NCI-H2107 treated with DMSO at 0.1 percent for 48 hours (cell line): ENCODE results near the gene C1RL.

Experiments used
- DNase-seq: peaks from one replicate; lab custom pipeline; 2025; ENCODE audit not compliant: unreplicated experiment; lab: John Stamatoyannopoulos, UW

Gene C1RL

GRCh38 chr12:7137908-7138307, 28.9 kb upstream of the C1RL start:
- no peak for DNase-seq

GRCh38 chr12:7136676-7137075, 27.7 kb upstream of the C1RL start:
- DNase-seq, result no peak

GRCh38 chr12:7136071-7136470, 27.1 kb upstream of the C1RL start:
- no peak for DNase-seq

- no peak for DNase-seq
These were observed 25.6 kb upstream of the C1RL start for GRCh38 chr12:7134396-7135166.

- no peak for DNase-seq
These were observed 22.5 kb upstream of the C1RL start for GRCh38 chr12:7131502-7131866.

- DNase-seq, result peak; percentile 38
These were observed 21.9 kb upstream of the C1RL start for GRCh38 chr12:7130701-7131501.

- peak; percentile 51 for DNase-seq
These were observed 21.1 kb upstream of the C1RL start, which contains the start of gene CLSTN3 for GRCh38 chr12:7129872-7130691. CLSTN3 (plus strand) TSS chr12:7130371; CDS start chr12:7130649, 278 bp downstream.

GRCh38 chr12:7129287-7129871, 20.4 kb upstream of the C1RL start:
- DNase-seq, result no peak

GRCh38 chr12:7128681-7129286, 19.8 kb upstream of the C1RL start, which contains the start of gene RBP5:
RBP5 (minus strand) TSS chr12:7128889; CDS start chr12:7128775, 114 bp downstream.
- DNase-seq, result no peak

- DNase-seq, result no peak
These were observed 19.1 kb upstream of the C1RL start for GRCh38 chr12:7127916-7128626.

GRCh38 chr12:7125632-7126227, 16.7 kb upstream of the C1RL start:
- no peak for DNase-seq

- DNase-seq, result no peak
These were observed 14.9 kb upstream of the C1RL start for GRCh38 chr12:7123806-7124522.

GRCh38 chr12:7122811-7123769, 14.1 kb upstream of the C1RL start:
- DNase-seq, result no peak

GRCh38 chr12:7121324-7121723, 12.3 kb upstream of the C1RL start:
- DNase-seq, result no peak

- DNase-seq, result no peak
These were observed 11.2 kb upstream of the C1RL start for GRCh38 chr12:7120166-7120565.

- no peak for DNase-seq
These were observed 9.9 kb upstream of the C1RL start for GRCh38 chr12:7118881-7119280.

- DNase-seq, result no peak
These were observed 8.7 kb upstream of the C1RL start for GRCh38 chr12:7117670-7118069.

- no peak for DNase-seq
These were observed 7.9 kb upstream of the C1RL start for GRCh38 chr12:7116916-7117315.
